ENCODE results near the gene GDAP1L1. TPM values are rescaled to one million over a fixed set of nuclear protein-coding genes. Genes with fewer than 3 reads are reported as not detected.

GDAP1L1 gene
- total RNA-seq, 1 donor from 2014 or later, result 0.08 TPM

Other genes with a start within 250 kb of the GDAP1L1 start
- not detected in 2 replicates for gene JPH2, start 60.1 kb upstream of the GDAP1L1 start, total RNA-seq
- 22.0 and 23.4 TPM in 2 replicates for gene OSER1, start 36.5 kb upstream of the GDAP1L1 start, total RNA-seq
- gene FITM2, start 63.9 kb downstream of the GDAP1L1 start, total RNA-seq, result 2.2 TPM in 2 replicates
- gene R3HDML, start 89.7 kb downstream of the GDAP1L1 start, total RNA-seq, result not detected in 2 replicates
- gene HNF4A, start 108.4 kb downstream of the GDAP1L1 start, total RNA-seq, result not detected in 2 replicates
- 22.9 and 24.7 TPM in 2 replicates for gene TTPAL, start 228.6 kb downstream of the GDAP1L1 start, total RNA-seq